HEK293 (cell line): ENCODE results near the gene SLC4A8.

Experiments
- CTCF ChIA-PET: fragments of 350-600 bp; formaldehyde crosslinking; extraction: SDS; loops from one replicate; lab custom pipeline; 2021; ENCODE audit warnings: antibody characterized with exemption; lab: Yijun Ruan, JAX
- POLR2A ChIA-PET: fragments of 300-600 bp; formaldehyde crosslinking; extraction: SDS; loops from one replicate; lab custom pipeline; 2020; ENCODE audit warnings: antibody characterized with exemption, inconsistent platforms; lab: Yijun Ruan, JAX
- H3K27ac ChIP-seq: fragments of 200-500 bp; sonication (Bioruptor generic); 2 replicates; pipeline ENCODE4 v1.5.1; 2014; ENCODE audit warnings: low read depth, low read length, control low read depth, inconsistent platforms; ENCODE audit errors: extremely low read depth
- H3K36me3 ChIP-seq, 2 experiments: fragments of 200-500 bp in 1 of 2; sonication (Bioruptor generic) in 1 of 2; 1 replicate in 1 of 2; 2 replicates in 1 of 2; pipeline ENCODE4 v1.5.1; 2014 to 2017; ENCODE audit warnings: inconsistent platforms in 2 of 2, low read length in 2 of 2; ENCODE audit not compliant: control insufficient read depth in 2 of 2, insufficient read depth in 1 of 2
- H3K4me1 ChIP-seq: fragments of 200-500 bp; sonication (Bioruptor generic); 2 replicates; pipeline ENCODE4 v1.5.1; 2014; ENCODE audit warnings: mild to moderate bottlenecking, low read length, inconsistent platforms; ENCODE audit not compliant: control insufficient read depth, insufficient read depth
- H3K4me3 ChIP-seq: 2 replicates; pipeline ENCODE4 v1.5.1; 2011; ENCODE audit warnings: low read depth, mild to moderate bottlenecking, control low read depth, low read length, moderate library complexity
- H3K9me3 ChIP-seq: fragments of 200-500 bp; sonication (Bioruptor generic); 2 replicates; pipeline ENCODE4 v1.5.1; 2014; ENCODE audit warnings: low read depth, low read length, inconsistent platforms; ENCODE audit not compliant: control insufficient read depth, insufficient read depth
- GFI1B ChIP-seq: fragments of 450-650 bp; formaldehyde crosslinking; IDR thresholded peaks from 2 replicates; pipeline ENCODE4 v1.5.1; 2016; ENCODE audit warnings: missing biosample characterization, missing genetic modification characterization
- GLIS2 ChIP-seq: fragments of 450-650 bp; formaldehyde crosslinking; IDR thresholded peaks from 2 replicates; pipeline ENCODE4 v1.5.1; 2016; ENCODE audit warnings: missing biosample characterization, missing genetic modification characterization
- HIC1 ChIP-seq: fragments of 450-650 bp; formaldehyde crosslinking; IDR thresholded peaks from 2 replicates; pipeline ENCODE4 v1.5.1; 2016; ENCODE audit warnings: missing biosample characterization, missing genetic modification characterization
- PRDM1 ChIP-seq: fragments of 450-650 bp; formaldehyde crosslinking; IDR thresholded peaks from 2 replicates; pipeline ENCODE4; 2016; ENCODE audit warnings: missing biosample characterization, missing genetic modification characterization
- SCRT2 ChIP-seq: fragments of 450-650 bp; formaldehyde crosslinking; IDR thresholded peaks from 2 replicates; pipeline ENCODE4 v1.5.1; 2016; ENCODE audit warnings: missing biosample characterization, missing genetic modification characterization
- ZBTB20 ChIP-seq: fragments of 450-650 bp; formaldehyde crosslinking; IDR thresholded peaks from 2 replicates; pipeline ENCODE4 v1.5.1; 2016; ENCODE audit warnings: missing biosample characterization, missing genetic modification characterization
- ZBTB44 ChIP-seq: fragments of 450-650 bp; IDR thresholded peaks from 2 replicates; pipeline ENCODE4 v1.5.1; 2018; ENCODE audit warnings: missing biosample characterization, mild to moderate bottlenecking, missing genetic modification characterization
- ZNF138 ChIP-seq: fragments of 450-650 bp; formaldehyde crosslinking; IDR thresholded peaks from 2 replicates; pipeline ENCODE4 v1.5.1; 2016; ENCODE audit warnings: missing biosample characterization, missing genetic modification characterization, borderline replicate concordance
- ZNF140 ChIP-seq: fragments of 450-650 bp; formaldehyde crosslinking; IDR thresholded peaks from 2 replicates; pipeline ENCODE4 v1.5.1; 2016; ENCODE audit warnings: missing biosample characterization, missing genetic modification characterization
- ZNF19 ChIP-seq: fragments of 450-650 bp; formaldehyde crosslinking; IDR thresholded peaks from 2 replicates; pipeline ENCODE4; 2016; ENCODE audit warnings: missing biosample characterization, missing genetic modification characterization, low read depth
- ZNF214 ChIP-seq: fragments of 450-650 bp; formaldehyde crosslinking; IDR thresholded peaks from 2 replicates; pipeline ENCODE4 v1.5.1; 2017; ENCODE audit warnings: missing biosample characterization, mild to moderate bottlenecking, missing genetic modification characterization, borderline replicate concordance
- ZNF280D ChIP-seq: fragments of 450-650 bp; formaldehyde crosslinking; IDR thresholded peaks from 2 replicates; pipeline ENCODE4 v1.5.1; 2016; ENCODE audit warnings: missing biosample characterization, missing genetic modification characterization
- ZNF366 ChIP-seq: fragments of 450-650 bp; formaldehyde crosslinking; conservative IDR thresholded peaks from 2 replicates; pipeline ENCODE4 v1.5.1; 2016; ENCODE audit warnings: missing biosample characterization, missing genetic modification characterization
- ZNF391 ChIP-seq: fragments of 450-650 bp; formaldehyde crosslinking; IDR thresholded peaks from 2 replicates; pipeline ENCODE4 v1.5.1; 2016; ENCODE audit warnings: low read depth, missing biosample characterization, missing genetic modification characterization, borderline replicate concordance
- ZNF548 ChIP-seq: fragments of 450-650 bp; formaldehyde crosslinking; IDR thresholded peaks from 2 replicates; pipeline ENCODE4 v1.5.1; 2016; ENCODE audit warnings: missing biosample characterization, missing genetic modification characterization
- ZNF580 ChIP-seq: fragments of 450-650 bp; formaldehyde crosslinking; IDR thresholded peaks from 2 replicates; pipeline ENCODE4 v1.5.1; 2016; ENCODE audit warnings: missing biosample characterization, missing genetic modification characterization
- ZNF629 ChIP-seq: fragments of 450-650 bp; formaldehyde crosslinking; IDR thresholded peaks from 2 replicates; pipeline ENCODE4 v1.5.1; 2017; ENCODE audit warnings: missing biosample characterization, missing genetic modification characterization
- ZNF677 ChIP-seq: fragments of 450-650 bp; IDR thresholded peaks from 2 replicates; pipeline ENCODE4 v1.5.0; 2018; ENCODE audit warnings: missing biosample characterization, mild to moderate bottlenecking, missing genetic modification characterization, moderate library complexity
- ZNF776 ChIP-seq: fragments of 450-650 bp; formaldehyde crosslinking; IDR thresholded peaks from 2 replicates; pipeline ENCODE4 v1.5.0; 2017; ENCODE audit warnings: missing biosample characterization, missing genetic modification characterization, borderline replicate concordance
- ZNF777 ChIP-seq: fragments of 450-650 bp; formaldehyde crosslinking; IDR thresholded peaks from 2 replicates; pipeline ENCODE4 v1.5.1; 2017; ENCODE audit warnings: missing biosample characterization, missing genetic modification characterization, borderline replicate concordance
- ZNF837 ChIP-seq: fragments of 450-650 bp; formaldehyde crosslinking; IDR thresholded peaks from 2 replicates; pipeline ENCODE4 v1.5.1; 2016; ENCODE audit warnings: missing biosample characterization, missing genetic modification characterization
- ZSCAN5A ChIP-seq: fragments of 450-650 bp; formaldehyde crosslinking; IDR thresholded peaks from 2 replicates; pipeline ENCODE4 v1.5.1; 2016; ENCODE audit warnings: missing biosample characterization, missing genetic modification characterization
- ZXDB ChIP-seq: fragments of 450-650 bp; formaldehyde crosslinking; IDR thresholded peaks from 2 replicates; pipeline ENCODE4 v1.5.1; 2016; ENCODE audit warnings: missing biosample characterization, missing genetic modification characterization

Gene SLC4A8

DNA sequence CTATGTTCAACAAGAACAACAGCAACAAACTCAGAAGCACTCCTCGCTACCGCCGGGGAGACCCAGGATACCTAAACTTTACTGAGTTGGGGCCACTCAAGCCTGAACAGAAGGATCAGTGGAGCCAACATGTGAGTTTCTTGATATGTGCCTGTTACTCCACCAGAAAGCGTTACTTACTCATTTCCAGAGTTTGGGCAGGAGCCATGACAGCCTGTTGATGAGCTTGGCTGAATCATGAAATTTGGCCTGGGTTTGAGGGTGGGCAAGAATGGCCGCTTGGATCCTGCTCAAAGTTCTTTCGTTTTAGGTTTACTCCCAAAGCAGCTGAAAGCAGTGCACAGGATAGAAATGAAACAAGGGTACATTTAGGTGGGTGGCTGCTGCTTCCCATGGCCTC lies 21.5 kb upstream of the SLC4A8 start:
- H3K27ac ChIP-seq: no peak overlapping the region
- ChIA-PET POLR2A (no interaction called here), CTCF (interaction anchor here (0.5 to 1.0 kb wide), 2 partner anchors 129 to 272 kb away, joined by 3 to 4 read pairs; no protein-coding TSS in a partner anchor)
- TF ChIP-seq ZXDB (tag by site-specific recombination): no peak
- TF ChIP-seq SCRT2 (tag by site-specific recombination): peak; percentile 49
- TF ChIP-seq, all 188 proteins: peak for 1
- Histone ChIP-seq H3K4me3 (no peak overlapping the region), H3K36me3 (no peaks in the 10 kb centered on the region), H3K9me3 (no peaks in the 10 kb centered on the region), H3K4me1 (peaks cover 7% of the 10 kb centered on the region)

DNA sequence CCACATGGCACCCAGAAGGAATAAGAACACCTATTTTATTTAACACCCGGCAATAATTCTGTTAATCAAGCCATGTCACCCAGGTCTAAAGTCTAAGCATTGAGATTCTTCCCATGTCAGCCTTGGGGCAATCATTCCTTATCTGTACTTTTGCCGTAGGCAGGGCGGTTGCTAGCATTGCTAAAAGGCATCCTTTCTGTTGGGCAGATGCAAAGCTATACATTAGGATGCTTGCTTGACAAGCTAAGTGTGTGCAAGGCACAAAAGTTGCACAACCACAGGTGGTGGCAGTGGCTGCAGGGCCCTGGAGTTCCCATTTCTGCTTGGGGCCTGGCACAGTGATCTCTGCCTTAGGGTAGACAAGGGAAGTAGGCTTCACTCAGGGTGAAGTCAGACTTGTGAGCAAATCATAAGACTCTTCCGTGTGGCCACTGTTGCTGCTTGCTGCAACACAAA lies 20.9 kb upstream of the SLC4A8 start:
- H3K36me3 ChIP-seq: no peaks in the 10 kb centered on the region
- ChIA-PET CTCF (interaction anchor here (0.6 to 1.0 kb wide), 2 partner anchors 16 to 128 kb away, joined by 3 to 4 read pairs; no protein-coding TSS in a partner anchor), POLR2A (no interaction called here)
- no peak for TF ChIP-seq GLIS2 (tag by site-specific recombination)
- no peak for TF ChIP-seq GFI1B (tag by site-specific recombination)
- no peak for TF ChIP-seq ZNF629 (tag by site-specific recombination)
- TF ChIP-seq ZSCAN5A (tag by site-specific recombination): no peak
- no peak for TF ChIP-seq ZNF837 (tag by site-specific recombination)
- no peak for TF ChIP-seq ZNF548 (tag by site-specific recombination)
- no peak for TF ChIP-seq ZNF214
- no peak for TF ChIP-seq ZBTB20 (tag by site-specific recombination)
- TF ChIP-seq ZNF140 (tag by site-specific recombination): no peak
- no peak for TF ChIP-seq ZNF677
- TF ChIP-seq ZNF138 (tag by site-specific recombination): no peak
- TF ChIP-seq ZNF580 (tag by site-specific recombination): no peak
- H3K4me1 ChIP-seq: peaks cover 7% of the 10 kb centered on the region
- H3K4me3 ChIP-seq: no peak overlapping the region
- H3K9me3 ChIP-seq: no peaks in the 10 kb centered on the region
- H3K27ac ChIP-seq: no peak overlapping the region

DNA sequence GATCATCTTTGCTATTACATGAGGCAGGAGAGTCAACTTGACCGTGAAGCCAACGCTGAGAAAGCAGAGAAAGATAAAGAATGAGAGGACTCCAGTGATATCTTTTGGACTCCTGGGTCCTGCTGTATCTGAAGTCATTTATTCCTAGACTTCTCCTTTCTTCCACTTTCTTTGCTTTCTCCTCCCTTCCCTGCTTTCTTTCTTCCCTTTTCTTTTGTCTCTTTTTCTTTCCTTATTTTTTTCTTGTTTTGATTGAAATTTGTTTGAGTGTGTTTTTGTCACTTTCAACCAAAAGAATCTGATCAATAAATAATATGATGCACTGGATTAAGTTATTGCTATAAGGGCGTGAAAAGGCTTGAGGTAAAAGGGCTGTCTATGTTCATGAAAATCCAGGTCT lies 20.0 kb upstream of the SLC4A8 start:
- CTCF ChIA-PET: no interaction called here
- H3K9me3 ChIP-seq: no peaks in the 10 kb centered on the region
- H3K4me3 ChIP-seq: no peak overlapping the region
- H3K36me3 ChIP-seq: no peaks in the 10 kb centered on the region
- peaks cover 7% of the 10 kb centered on the region for H3K4me1 ChIP-seq
- no peak overlapping the region for H3K27ac ChIP-seq
- POLR2A ChIA-PET: no interaction called here
- no peak for TF ChIP-seq HIC1
- no peak for TF ChIP-seq ZNF677
- TF ChIP-seq ZNF366: 0 out of 2 replicates have a peak, but pooled peaks have one; percentile 18
- no peak for TF ChIP-seq ZBTB44 (tag by site-specific recombination)
- TF ChIP-seq ZNF391 (tag by site-specific recombination): no peak
- TF ChIP-seq ZNF19 (tag by site-specific recombination): no peak
- TF ChIP-seq PRDM1 (tag by site-specific recombination): peak; percentile 97
- TF ChIP-seq ZNF280D: no peak
- no peak for TF ChIP-seq ZNF777 (tag by site-specific recombination)
- TF ChIP-seq ZNF776 (tag by site-specific recombination): no peak
